Astrocyte of the spinal cord (primary cell): ENCODE measurements around the gene TXNRD1.

Experiments
- DNase-seq: peaks from one replicate; pipeline ENCODE4 v3.0.0; 2011; ENCODE audit warnings: low read depth, low spot score
- H3K4me3 ChIP-seq: 2 replicates; pipeline ENCODE4 v1.5.1; 2011; ENCODE audit warnings: low read depth, mild to moderate bottlenecking, low read length, moderate library complexity
- CTCF ChIP-seq: IDR thresholded peaks from 2 replicates; pipeline ENCODE4 v1.5.1; 2012; ENCODE audit warnings: low read depth, mild to moderate bottlenecking, low read length, inconsistent platforms
- in situ Hi-C: cut with HindIII; loops from 2 replicates; pipeline ENCODE4 v1.10.0; 2017; ENCODE audit warnings: low sequenced_read_pairs

Gene TXNRD1

GRCh38 chr12:104356231-104357115 is 140.9 kb downstream of the TXNRD1 start:
- no peak for DNase-seq
- H3K4me3 ChIP-seq: no peak overlapping the region
- in situ Hi-C loops: no loop called here
- no peak for TF ChIP-seq CTCF

- no peak overlapping the region for H3K4me3 ChIP-seq
- no peak for TF ChIP-seq CTCF
- no peak for DNase-seq
- in situ Hi-C loops: no loop called here
These were observed 141.9 kb downstream of the TXNRD1 start for GRCh38 chr12:104357421-104357952.

- no peak overlapping the region for H3K4me3 ChIP-seq
- in situ Hi-C loops: no loop called here
- peak; percentile 82 for TF ChIP-seq CTCF
- peak; percentile 41 for DNase-seq
These were observed 142.9 kb downstream of the TXNRD1 start for GRCh38 chr12:104358353-104359003.

GRCh38 chr12:104359216-104359615 is 143.6 kb downstream of the TXNRD1 start:
- H3K4me3 ChIP-seq: no peak overlapping the region
- TF ChIP-seq CTCF: no peak
- DNase-seq: no peak
- in situ Hi-C loops: no loop called here

GRCh38 chr12:104360157-104360556 is 144.6 kb downstream of the TXNRD1 start:
- in situ Hi-C loops: no loop called here
- no peak for DNase-seq

More at GRCh38 chr12:104360157-104360556, 144.6 kb downstream of the TXNRD1 start:
- no peak for TF ChIP-seq CTCF
- no peak overlapping the region for H3K4me3 ChIP-seq
